NCI-H748 (cell line): ENCODE data around the gene HHATL.

Source experiments
- DNase-seq: peaks from one replicate; lab custom pipeline; 2025; ENCODE audit not compliant: unreplicated experiment; lab: John Stamatoyannopoulos, UW

HHATL gene

DNA sequence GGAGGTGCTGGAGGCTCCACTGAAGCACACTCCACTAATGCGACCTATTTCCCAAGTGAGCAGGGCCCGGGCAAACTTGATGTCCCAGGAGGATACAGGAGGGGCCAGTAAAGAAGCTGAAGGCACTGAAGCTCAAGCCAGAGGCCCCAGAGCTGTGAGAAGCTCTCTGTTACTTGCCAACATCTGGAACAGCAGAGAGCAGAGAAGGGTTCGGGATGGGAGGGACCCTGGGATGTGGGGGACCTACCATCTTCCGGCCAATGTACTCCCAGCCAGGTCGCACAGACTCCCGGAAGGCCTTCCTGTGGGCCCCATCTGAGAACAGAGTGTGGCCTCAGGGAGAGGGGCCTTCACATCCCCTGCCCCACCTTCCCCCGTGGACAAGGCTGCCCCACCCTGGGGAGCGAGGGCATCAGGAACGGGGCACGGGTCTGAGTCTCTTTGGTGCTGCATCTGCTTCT is 3.1 kb downstream of the HHATL start:
- DNase-seq: no peak

DNA sequence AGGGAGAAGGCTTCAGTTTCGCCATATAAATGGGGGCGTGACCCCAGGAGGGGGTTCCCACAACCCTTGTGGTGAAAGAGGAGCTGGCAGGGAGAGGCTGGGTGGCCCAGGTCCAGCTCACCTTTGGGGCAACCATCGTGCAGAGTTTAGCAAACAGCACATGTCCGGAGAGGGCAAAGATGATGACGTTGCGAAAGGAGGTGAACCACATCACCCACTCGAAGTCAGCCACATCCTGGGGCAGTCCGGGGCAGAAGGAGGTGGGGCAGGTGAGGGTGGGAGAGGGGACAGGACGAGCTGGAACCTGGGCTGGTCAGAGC is 3.7 kb downstream of the HHATL start:
- DNase-seq: no peak

DNA sequence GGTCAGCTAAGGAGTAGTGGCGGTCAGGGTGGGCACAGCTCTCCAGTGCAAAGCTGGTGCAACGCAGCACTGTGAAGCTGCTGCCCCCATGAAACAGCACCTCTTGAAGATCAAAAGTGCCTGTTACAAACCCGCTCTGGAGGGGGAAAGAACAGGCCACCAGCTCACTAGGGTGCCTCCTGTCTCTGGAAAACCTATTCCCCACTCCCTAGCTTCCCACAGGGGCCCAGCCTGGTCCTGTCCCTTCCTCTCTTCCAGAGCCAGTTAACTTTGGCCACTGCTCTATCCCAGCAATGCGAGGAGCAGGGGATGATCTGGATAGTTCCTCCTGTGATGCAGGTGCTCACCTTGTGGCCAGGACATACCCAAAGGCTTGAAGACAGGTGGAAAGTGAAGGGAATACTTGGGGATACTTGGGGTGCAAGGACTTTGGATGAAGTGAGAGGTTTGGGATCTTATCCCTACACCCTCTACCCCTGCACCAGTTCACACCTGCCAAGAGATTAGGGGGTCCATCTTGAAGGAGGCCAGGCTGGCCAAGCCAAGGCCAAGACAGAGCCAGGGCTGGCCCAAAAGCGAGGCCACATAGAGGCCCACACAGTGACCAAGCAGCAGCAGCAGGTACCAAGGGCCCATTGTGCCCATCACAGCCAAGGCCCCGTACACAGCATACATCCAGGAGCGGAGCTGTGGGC is 4.2 kb downstream of the HHATL start:
- no peak for DNase-seq

DNA sequence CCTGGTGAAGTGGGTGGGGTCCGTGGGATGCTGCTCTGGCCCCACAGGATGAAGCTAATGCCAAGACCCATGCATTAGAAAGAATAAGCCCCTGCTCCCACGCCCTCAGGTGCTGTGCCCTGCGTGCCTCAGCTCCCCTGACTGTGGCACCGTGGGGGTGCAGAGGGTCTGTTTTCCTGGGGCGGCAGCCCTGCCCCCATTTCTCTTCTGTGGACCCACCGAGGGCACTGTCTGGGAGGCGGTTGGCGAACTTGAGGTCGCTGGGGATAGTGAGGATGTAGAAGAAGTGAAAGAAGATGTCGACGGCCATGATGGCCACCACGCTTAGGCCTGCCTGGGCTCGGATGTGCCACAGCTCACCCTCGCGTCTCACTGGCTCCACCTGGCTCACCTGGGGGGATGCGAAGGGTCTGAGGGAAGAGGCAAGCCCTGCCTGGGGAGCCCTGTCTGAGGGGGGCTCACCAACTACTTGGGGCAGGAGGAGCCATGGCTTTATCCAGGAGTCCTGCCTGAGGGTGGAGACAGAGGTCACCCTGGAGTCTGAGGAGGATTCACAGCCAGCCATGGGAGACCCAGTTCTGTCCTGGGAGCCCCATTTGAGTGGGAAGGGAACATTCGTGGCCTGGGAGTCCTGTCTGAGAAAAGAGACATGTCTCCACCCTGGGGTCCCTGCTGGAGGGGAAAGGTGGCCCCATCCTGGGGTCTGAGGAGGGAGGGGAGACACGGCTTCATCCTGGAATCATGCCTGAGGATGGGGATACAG is 5.1 kb downstream of the HHATL start:
- no peak for DNase-seq

DNA sequence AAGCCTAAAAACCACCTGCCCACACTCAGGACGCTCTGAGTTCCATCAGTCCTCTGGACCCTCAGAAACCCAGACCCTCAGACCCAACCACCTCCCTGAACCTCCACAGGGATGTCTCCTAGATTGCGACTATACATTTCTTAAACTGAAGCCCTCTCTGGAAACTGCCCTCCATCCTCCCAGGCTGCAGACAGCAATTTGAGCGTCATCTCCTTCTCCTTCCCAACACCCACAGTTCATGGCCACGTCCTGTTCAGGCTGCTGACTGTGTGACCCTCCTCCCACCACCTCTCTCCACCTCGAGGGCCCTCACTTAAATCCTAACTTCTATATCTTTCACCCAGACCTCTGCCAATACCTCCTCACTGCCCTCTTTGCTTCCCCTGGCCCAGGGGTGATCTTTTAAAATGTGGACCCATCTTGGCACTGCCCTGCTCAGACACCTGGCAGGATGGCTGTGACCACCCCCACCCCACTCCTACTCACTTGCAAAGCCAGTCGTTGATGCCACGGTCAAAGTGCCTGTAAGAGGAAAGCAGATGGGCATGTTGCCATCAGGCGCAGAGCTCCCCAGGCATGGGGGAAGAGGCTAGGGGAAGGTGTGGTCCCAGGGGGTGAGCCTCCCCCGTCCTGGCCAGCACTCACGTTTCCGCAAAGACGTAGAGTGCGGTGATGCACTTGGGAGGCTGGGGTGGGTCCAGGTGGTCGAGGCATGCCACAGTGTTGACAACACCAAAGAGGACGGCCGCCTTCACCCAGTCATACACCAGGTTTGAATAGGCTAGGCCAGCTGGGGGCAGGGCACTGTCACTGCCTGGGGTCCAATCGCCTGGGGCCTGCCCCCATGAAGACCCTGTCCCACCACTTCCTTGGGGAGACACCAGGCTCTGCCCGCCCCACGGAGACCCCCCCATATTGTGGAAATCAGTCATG is 6.0 kb downstream of the HHATL start:
- no peak for DNase-seq

DNA sequence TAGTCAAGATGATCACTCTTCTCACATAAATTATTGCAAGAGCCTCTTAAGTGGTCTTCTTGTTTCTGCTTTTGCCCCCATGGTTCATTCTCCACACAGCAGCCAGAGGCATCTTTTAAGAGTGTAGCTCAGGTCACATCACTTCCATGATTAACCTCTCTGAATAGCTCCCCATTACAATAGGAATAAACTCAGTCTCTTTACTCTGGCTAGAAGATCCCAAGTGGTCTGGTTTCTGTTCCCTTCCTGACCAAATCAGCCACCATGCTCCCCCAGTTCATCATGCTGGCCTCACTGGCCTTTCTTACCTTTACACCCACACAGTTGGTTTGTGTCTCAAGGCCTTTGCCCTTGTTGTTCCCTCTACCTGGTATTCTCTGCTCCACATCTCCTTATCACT is 8.2 kb downstream of the HHATL start:
- no peak for DNase-seq

DNA sequence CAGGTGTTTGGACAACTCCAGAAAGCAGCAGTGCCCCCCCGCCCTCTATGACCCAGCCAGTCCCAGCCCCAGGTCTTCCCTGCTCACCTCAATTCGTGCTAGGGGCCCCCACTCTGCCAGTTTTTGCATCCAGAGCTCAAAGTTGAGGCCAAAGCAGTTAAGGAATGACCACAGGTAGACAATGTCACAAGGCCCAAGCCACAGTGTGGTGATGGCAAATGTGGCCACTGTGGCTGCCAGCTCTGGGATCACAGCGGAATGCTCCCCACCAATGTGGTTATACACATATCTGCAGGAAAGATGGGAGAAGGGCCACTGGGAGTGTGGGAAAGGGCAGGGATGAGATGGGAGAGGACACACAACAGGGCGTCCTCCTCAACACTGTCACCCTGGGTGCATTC is 9.1 kb downstream of the HHATL start:
- no peak for DNase-seq

DNA sequence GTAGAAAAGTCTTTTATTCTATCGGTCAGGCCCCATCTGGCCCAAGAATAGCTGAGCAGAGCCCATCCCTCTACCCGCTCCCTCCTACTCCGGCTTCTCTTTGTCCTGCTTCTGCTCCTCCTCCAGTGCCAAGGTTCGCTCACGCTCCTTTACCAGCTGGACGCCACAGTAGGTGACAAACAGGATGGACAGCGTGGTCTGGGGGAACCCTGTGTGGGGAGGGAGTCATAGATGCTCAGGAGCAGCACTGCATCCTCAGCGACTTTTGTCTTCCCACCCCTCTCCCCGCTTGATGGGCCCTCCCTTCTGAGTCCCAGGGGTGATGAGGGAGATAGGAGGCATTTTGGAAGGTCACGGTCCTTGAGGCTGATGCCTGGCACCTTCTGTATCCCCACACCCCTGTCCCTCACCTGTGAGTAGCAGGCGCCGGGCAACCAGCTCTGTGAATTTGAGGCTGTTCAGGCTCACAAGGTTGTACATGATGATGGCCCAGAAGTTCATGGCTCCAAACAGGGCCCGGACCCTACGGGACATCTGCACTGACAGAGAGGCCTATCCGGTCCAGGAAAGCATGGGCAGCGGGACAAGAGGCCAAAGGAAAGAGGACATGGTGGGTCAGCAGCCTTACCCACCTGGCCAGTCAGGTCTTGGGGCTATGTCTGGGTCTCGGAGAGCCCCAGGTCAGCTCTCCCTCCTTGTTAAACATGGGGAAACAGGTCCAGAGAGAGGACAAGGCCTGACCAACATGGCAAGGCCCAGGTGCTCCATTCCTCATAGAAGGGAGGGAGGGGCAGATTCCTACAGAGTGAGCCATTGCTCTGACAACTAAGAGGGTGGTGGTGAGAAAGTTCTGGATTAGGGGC is 9.7 kb downstream of the HHATL start:
- no peak for DNase-seq

DNA sequence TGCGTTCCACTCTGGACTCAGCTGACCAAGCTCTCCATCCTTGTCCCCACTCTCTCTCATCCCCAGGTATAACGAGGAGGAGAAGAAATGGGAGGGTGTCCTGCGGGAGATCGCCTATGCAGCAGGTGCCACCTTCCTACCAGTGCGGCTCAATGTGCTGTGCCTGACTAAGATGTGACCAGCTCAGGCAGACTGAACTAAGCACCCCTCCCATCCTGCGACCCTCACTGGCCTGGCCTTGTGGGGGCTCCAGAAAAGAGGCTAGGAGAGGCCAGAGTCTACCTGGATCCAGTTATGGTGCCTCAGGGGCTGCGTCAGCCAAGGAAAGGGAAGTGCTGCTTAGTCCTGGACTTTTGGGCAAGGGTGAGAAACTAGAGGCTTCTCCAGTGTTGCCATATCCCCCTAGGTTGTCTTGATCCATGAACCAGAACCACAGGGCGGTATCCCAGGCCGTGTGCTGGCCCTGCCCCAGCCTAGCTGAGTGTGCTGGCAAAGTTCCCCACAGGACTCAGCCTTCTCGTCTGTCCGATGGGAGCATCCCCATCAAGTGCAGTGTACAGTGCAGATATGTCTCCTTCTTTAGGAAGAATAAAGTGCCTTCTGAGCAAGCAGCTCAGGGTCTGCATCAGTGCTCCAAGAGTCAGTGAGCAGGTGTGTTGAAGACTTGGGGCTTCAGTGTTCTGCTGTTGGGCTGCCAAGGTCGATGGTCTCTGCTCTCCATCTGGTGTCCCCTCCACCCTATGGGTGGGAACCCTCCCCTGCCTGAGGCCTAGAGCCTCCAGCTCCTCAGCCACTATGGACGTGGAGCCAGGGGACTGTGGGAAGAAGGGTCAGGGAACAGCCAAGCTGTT is 10.6 kb downstream of the HHATL start:
- DNase-seq: no peak

DNA sequence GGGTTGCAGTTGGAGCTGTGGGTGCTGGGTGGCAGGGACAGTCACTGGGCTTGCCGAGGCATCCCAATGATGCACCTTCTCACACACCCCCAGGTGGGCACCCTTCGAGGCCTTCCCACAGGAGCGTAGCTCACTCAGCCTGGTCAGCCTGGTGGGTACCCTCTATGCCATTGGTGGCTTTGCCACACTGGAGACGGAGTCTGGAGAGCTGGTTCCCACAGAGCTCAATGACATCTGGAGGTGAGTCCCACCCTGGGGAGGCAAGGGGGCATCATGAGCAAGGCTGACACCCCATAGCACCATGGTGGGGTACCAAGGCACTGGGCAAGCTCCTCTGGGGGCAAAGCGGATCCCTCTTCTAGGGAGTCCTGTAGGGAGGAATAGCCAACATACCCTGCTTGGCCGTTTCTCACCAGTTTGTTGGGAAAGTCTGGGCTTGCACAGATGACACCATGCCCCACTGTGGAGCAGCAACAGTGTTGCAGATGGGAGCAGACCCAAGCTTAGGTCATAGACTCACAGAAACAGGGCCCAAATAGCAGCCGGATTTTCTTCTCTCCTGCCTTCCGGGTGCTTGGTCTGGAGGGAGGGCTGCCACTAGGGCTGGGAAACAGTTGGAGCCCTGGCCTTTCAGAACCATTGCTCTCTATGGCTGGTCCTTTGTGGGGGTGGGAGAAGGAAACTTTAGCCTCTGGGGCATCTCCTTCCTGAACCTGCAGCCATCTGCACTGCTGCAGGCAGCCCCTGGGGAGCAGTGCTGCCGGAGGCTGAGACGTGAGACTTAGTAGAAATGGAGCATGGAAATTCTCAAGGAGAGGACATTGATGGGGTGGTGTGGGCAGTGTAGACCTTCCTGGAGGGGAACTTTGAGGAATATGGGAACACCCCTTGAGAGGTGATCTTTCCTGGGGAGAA is 11.6 kb downstream of the HHATL start:
- DNase-seq: no peak

DNA sequence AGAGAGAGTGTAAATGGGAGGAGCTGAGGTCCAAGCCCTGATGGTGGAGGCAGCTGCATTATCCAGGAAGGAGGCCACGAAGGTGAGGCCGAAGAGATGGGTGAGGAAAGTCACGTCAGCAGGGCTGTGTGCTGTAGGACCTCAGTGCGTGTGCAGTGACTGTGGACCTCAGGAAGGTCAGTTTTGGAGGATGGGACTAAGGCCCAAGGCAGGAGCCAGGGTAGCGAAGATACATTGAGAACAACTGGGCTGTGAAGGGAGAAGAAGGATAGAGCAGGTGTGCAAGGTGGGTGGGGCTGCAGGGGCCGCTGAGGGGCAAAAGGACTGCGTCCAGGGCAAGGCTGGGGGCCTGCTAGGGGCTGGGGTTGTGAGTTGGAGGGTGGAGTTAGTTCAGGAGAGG is 12.4 kb downstream of the HHATL start:
- no peak for DNase-seq

DNA sequence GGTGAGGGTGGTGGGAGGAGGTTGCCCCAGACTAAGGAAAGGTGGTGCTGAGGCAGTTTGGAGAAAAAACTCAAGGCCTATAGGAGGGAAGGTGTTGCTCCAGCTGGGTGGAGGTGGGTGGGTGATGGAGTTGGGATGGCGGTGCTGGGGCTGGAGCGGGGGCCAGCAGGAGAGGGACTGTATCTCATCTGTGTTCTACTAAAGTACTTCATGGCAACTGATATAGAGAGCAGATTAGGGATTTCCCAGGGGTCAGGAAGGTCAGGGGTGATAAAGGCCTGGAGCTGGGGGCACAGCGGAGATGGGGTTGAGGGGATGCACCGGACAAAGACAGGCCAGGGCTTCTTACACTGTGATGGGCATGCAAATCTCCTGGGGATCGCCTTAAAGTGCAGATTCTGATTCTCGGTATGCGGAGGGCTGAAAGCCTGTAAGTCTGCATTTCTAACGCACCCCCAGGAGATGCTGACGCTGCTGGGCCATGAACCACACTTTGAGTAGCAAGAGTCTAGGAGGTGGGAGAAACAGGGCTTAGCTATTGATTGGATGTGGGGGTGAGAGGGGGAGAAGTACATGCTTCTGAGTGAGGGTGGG is 13.1 kb downstream of the HHATL start:
- no peak for DNase-seq

DNA sequence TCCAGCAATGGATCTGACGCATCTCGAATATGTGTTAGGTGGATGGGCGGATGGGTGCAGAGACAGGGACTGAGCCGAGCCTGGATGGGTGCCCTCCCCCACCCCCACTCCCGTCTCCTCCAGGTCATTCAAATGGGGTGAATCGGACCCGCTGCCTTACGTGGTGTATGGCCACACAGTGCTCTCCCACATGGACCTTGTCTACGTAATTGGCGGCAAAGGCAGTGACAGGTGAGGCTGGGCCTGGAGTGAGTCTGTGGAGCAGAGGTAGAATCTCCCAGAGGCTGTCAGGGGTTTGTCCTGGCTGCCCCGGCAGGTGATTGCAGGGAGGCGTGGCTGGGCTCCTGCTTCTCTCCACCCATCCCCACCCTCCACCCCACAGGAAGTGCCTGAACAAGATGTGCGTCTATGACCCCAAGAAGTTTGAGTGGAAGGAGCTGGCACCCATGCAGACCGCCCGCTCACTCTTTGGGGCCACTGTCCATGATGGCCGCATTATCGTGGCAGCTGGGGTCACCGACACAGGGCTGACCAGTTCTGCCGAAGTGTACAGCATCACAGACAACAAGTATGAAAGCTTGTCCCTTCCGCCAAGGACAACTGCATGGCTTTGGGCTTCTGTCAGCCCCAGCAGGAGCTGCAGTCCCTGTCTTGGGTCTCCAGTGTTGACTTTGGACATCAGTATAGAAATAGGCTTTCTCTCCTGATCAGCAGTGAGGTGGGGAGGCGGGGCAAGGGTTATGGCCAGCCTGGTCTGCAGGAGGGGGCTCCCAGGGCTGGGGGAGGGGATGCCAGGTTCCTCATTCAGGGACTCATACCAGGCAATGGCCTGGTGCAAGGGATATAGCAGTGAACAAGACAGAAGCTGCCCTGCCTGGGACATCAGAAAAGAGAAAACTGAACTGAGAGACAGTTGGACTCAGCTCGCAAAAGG is 13.8 kb downstream of the HHATL start:
- no peak for DNase-seq

DNA sequence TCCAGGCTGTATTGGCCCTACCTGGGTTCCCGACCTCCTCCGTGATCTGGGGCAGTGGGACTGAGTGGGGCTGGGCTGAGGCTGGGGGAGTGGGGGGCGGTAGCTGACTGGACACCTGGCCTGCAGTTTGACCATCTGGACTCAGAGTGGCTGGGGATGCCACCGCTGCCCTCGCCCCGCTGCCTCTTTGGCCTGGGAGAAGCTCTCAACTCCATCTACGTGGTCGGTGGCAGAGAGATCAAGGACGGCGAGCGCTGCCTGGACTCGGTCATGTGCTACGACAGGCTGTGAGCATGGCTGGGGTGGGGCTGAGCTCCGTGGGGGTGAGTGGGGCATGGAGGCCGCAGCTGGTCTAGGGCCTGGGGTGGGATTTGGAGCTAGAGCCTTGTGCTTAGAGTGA is 14.6 kb downstream of the HHATL start:
- no peak for DNase-seq

DNA sequence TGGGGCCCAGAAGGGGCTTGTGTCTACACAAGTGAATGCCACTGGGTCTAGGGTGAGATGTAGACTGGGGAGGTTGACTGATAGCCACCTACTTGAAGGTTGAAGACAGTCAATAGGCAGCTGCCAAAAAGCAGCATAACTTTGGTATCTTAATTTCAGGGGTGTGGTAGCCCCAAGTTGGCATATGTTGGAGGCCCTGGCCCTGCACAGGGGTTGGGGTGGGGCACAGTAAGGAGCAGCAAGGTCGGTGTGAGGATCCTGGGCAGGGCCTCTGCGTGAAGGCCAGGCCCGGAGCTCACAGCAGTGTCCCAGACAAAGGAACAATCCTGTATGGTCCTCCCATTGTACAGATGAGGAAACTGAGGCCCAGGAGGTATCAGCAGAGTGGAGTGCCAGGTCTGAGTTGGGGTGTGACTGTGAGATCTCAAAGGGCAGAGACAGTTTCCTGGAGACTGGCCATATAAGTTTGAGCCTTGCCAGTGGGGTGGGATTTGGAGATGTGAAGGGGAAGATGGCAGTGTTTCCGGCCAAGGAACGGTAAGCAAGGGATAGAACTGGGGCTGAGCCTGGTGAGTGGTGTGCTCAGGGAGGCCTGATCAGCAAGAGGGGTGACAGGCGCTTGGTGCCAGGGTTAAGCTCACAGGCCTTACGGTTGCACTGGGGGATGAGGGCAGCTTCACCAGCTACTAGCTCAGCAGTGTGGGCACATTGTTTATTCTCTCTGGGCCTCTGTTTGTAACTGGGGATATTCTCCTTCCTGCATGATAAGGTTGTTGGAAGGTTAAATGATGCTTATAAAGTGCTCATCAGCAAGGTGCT is 15.6 kb downstream of the HHATL start:
- DNase-seq: no peak
